ENCODE data around the gene NOX1.

NOX1 gene

GRCh38 chrX:100904433-100904832, 30.3 kb upstream of the NOX1 start:
- Histone ChIP-seq H3K27ac (no peak overlapping the region), H3K36me3 (no peaks in the 10 kb centered on the region), H3K4me3 (ENCODE audit: low read depth in 1 of 2, low read length in 1 of 2) (no peak overlapping the region), H3K27me3 (no peaks in the 10 kb centered on the region), H3K9me3 (no peaks in the 10 kb centered on the region), H3K4me1 (ENCODE audit: control insufficient read depth in 1 of 2, insufficient read depth in 1 of 2, low read depth in 1 of 2, low read length in 1 of 2) (no peaks in the 10 kb centered on the region)
- TF ChIP-seq CTCF (IDR thresholded peaks at IDR 0.05), result no peak

- no peaks in the 10 kb centered on the region for H3K4me1 ChIP-seq (ENCODE audit: control insufficient read depth in 1 of 2, insufficient read depth in 1 of 2, low read depth in 1 of 2, low read length in 1 of 2)
- no peaks in the 10 kb centered on the region for H3K9me3 ChIP-seq
- no peak overlapping the region for H3K27ac ChIP-seq
- H3K36me3 ChIP-seq, result no peaks in the 10 kb centered on the region
- no peak overlapping the region for H3K4me3 ChIP-seq (ENCODE audit: low read depth in 1 of 2, low read length in 1 of 2)
- no peaks in the 10 kb centered on the region for H3K27me3 ChIP-seq
- no peak for TF ChIP-seq CTCF (IDR thresholded peaks at IDR 0.05)
These were observed 21.4 kb upstream of the NOX1 start for GRCh38 chrX:100895365-100896075.

- no peaks in the 10 kb centered on the region for H3K4me1 ChIP-seq (ENCODE audit: control insufficient read depth in 1 of 2, insufficient read depth in 1 of 2, low read depth in 1 of 2, low read length in 1 of 2)
- no peaks in the 10 kb centered on the region for H3K9me3 ChIP-seq
- TF ChIP-seq CTCF (IDR thresholded peaks at IDR 0.05), result no peak
- H3K27me3 ChIP-seq, result no peaks in the 10 kb centered on the region
- H3K27ac ChIP-seq, result no peak overlapping the region
- no peak overlapping the region for H3K4me3 ChIP-seq (ENCODE audit: low read depth in 1 of 2, low read length in 1 of 2)
- no peaks in the 10 kb centered on the region for H3K36me3 ChIP-seq
These were observed 9.5 kb upstream of the NOX1 start for GRCh38 chrX:100883654-100884053.

- Histone ChIP-seq H3K9me3 (no peaks in the 10 kb centered on the region), H3K4me3 (ENCODE audit: low read depth in 1 of 2, low read length in 1 of 2) (no peak overlapping the region), H3K4me1 (ENCODE audit: control insufficient read depth in 1 of 2, insufficient read depth in 1 of 2, low read depth in 1 of 2, low read length in 1 of 2) (no peaks in the 10 kb centered on the region), H3K27me3 (no peaks in the 10 kb centered on the region), H3K36me3 (no peaks in the 10 kb centered on the region), H3K27ac (no peak overlapping the region)
- TF ChIP-seq CTCF (IDR thresholded peaks at IDR 0.05), result no peak
These were observed 6.2 kb upstream of the NOX1 start for GRCh38 chrX:100880368-100880767.

- Histone ChIP-seq H3K27ac (no peak overlapping the region), H3K9me3 (no peaks in the 10 kb centered on the region), H3K27me3 (no peaks in the 10 kb centered on the region), H3K36me3 (no peaks in the 10 kb centered on the region), H3K4me3 (ENCODE audit: low read depth in 1 of 2, low read length in 1 of 2) (no peak overlapping the region), H3K4me1 (ENCODE audit: control insufficient read depth in 1 of 2, insufficient read depth in 1 of 2, low read depth in 1 of 2, low read length in 1 of 2) (no peaks in the 10 kb centered on the region)
- no peak for TF ChIP-seq CTCF (IDR thresholded peaks at IDR 0.05)
These were observed 2.3 kb downstream of the NOX1 start for GRCh38 chrX:100871594-100872560.
